Measurements from ENCODE around the gene ZKSCAN4. TPM values are rescaled to one million over a fixed set of nuclear protein-coding genes. Genes with fewer than 3 reads are reported as not detected.
A peak's percentile ranks its signal among the peaks of the same experiment; 100 is the strongest.

ZKSCAN4 gene
- total RNA-seq, result 3.1 TPM

GRCh38 chr6:28252009-28252975 lies at the start of gene ZKSCAN4:
Gene ZKSCAN4 (minus strand): TSS chr6:28252269. CDS start chr6:28251980, 289 bp downstream.
- Histone ChIP-seq H3K36me3 (peaks cover 9 to 11% of the 10 kb centered on the region in 2 donors), H3K4me1 (peaks cover 3 to 13% of the 10 kb centered on the region in 2 donors), H3K27me3 (no peaks in the 10 kb centered on the region), H3K4me3 (peak within 1 kb of the TSS; percentile 72 to 73), H3K9me3 (no peaks in the 10 kb centered on the region), H3K27ac (peak within 1 kb of the TSS; percentile 28 to 53)
- TF ChIP-seq CTCF (IDR thresholded peaks at IDR 0.05), result no peak
- intact Hi-C loops (cut with DNase I), result loop anchor here (1.0 kb wide), 2 partner anchors 27 to 104 kb away; partner anchors contain the start of gene ZSCAN9
- DNase-seq (ENCODE audit: low spot score in 2 of 2), result peak; percentile 25 to 84

- H3K9me3 ChIP-seq, result no peaks in the 10 kb centered on the region
- no peak overlapping the region for H3K27ac ChIP-seq
- H3K4me3 ChIP-seq, result no peak overlapping the region
- no peak for DNase-seq (ENCODE audit: low spot score in 2 of 2)
- TF ChIP-seq CTCF (IDR thresholded peaks at IDR 0.05), result no peak
- H3K27me3 ChIP-seq, result no peaks in the 10 kb centered on the region
- H3K4me1 ChIP-seq, result no peaks in the 10 kb centered on the region
- peaks cover 25 to 29% of the 10 kb centered on the region in 2 donors for H3K36me3 ChIP-seq
- intact Hi-C loops (cut with DNase I), result no loop called here
These were observed 44.5 kb upstream of the ZKSCAN4 start for GRCh38 chr6:28296520-28297060.

GRCh38 chr6:28295326-28295725 lies 43.3 kb upstream of the ZKSCAN4 start:
- TF ChIP-seq CTCF (IDR thresholded peaks at IDR 0.05), result no peak
- Histone ChIP-seq H3K27ac (no peak overlapping the region), H3K9me3 (peaks cover 0 to 3% of the 10 kb centered on the region in 2 donors), H3K4me1 (no peaks in the 10 kb centered on the region), H3K27me3 (no peaks in the 10 kb centered on the region), H3K36me3 (peaks cover 16 to 18% of the 10 kb centered on the region in 2 donors), H3K4me3 (no peak overlapping the region)
- intact Hi-C loops (cut with DNase I), result no loop called here
- no peak for DNase-seq (ENCODE audit: low spot score in 2 of 2)

- Histone ChIP-seq H3K9me3 (peaks cover 0 to 3% of the 10 kb centered on the region in 2 donors), H3K36me3 (peaks cover 21 to 28% of the 10 kb centered on the region in 2 donors), H3K4me3 (no peak overlapping the region), H3K4me1 (no peaks in the 10 kb centered on the region), H3K27ac (no peak overlapping the region), H3K27me3 (no peaks in the 10 kb centered on the region)
- no peak for TF ChIP-seq CTCF (IDR thresholded peaks at IDR 0.05)
- no peak for DNase-seq (ENCODE audit: low spot score in 2 of 2)
- intact Hi-C loops (cut with DNase I), result no loop called here
These were observed 39.5 kb upstream of the ZKSCAN4 start for GRCh38 chr6:28291573-28291972.

GRCh38 chr6:28282926-28283325 lies 30.9 kb upstream of the ZKSCAN4 start:
- no peak for DNase-seq (ENCODE audit: low spot score in 2 of 2)
- H3K27ac ChIP-seq, result no peak overlapping the region
- no peaks in the 10 kb centered on the region for H3K27me3 ChIP-seq
- intact Hi-C loops (cut with DNase I), result loop anchor here (5.0 kb wide), 1 partner anchor 49 kb away; no protein-coding TSS in a partner anchor
- H3K9me3 ChIP-seq, result no peaks in the 10 kb centered on the region
- peaks cover 28 to 37% of the 10 kb centered on the region in 2 donors for H3K36me3 ChIP-seq
- TF ChIP-seq CTCF (IDR thresholded peaks at IDR 0.05), result no peak
- peaks cover 0 to 4% of the 10 kb centered on the region in 2 donors for H3K4me1 ChIP-seq
- H3K4me3 ChIP-seq, result no peak overlapping the region
